ENCODE measurements around the gene FAM50B.

Gene FAM50B

GRCh38 chr6:3895312-3895653 is 46.1 kb downstream of the FAM50B start:
- H3K4me3 ChIP-seq (ENCODE audit: low read depth, low read length), result no peak overlapping the region
- TF ChIP-seq, protein P1, sequence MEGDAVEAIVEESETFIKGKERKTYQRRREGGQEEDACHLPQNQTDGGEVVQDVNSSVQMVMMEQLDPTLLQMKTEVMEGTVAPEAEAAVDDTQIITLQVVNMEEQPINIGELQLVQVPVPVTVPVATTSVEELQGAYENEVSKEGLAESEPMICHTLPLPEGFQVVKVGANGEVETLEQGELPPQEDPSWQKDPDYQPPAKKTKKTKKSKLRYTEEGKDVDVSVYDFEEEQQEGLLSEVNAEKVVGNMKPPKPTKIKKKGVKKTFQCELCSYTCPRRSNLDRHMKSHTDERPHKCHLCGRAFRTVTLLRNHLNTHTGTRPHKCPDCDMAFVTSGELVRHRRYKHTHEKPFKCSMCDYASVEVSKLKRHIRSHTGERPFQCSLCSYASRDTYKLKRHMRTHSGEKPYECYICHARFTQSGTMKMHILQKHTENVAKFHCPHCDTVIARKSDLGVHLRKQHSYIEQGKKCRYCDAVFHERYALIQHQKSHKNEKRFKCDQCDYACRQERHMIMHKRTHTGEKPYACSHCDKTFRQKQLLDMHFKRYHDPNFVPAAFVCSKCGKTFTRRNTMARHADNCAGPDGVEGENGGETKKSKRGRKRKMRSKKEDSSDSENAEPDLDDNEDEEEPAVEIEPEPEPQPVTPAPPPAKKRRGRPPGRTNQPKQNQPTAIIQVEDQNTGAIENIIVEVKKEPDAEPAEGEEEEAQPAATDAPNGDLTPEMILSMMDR (IDR thresholded peaks at IDR 0.05; ENCODE audit: low read depth, low read length), result no peak

GRCh38 chr6:3895805-3896204 is 46.6 kb downstream of the FAM50B start:
- TF ChIP-seq, protein P1 (IDR thresholded peaks at IDR 0.05; ENCODE audit: low read depth, low read length), result no peak
- H3K4me3 ChIP-seq (ENCODE audit: low read depth, low read length), result no peak overlapping the region

DNA sequence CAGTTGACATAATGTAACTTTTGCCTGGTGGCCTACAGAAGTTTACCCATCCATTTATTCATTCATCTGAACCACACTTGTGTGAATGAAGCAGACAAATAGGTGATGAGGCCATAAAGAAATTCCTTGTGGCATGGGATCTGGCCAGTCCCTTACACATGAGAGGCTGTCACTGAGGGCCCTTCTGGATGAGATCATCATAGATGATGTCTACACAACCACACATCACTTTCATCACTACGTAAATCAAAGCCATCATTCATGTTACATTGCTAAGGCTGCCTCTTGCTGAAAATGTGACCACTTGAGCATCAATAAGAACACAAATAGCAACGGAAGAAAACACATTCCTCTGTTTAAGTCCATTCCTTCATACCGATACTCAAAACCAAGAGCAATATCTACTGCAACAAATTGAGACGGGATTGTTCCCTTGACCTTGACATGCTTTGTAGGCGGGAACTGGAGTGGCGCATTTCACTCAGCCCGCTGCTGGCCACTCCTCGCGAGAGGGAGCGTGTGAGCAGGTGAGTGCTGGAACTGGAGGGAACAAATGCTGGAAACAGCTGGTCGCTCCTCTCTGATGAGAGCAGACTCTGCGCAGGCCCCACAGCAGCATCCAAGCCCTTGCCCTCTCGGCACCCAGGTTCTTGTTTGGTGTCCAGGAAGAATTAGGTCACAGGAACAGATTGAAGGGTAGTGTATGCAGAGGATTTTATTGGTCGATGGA is 49.3 kb downstream of the FAM50B start:
- H3K4me3 ChIP-seq (ENCODE audit: low read depth, low read length), result no peak overlapping the region
- TF ChIP-seq, protein P1 (IDR thresholded peaks at IDR 0.05; ENCODE audit: low read depth, low read length), result no peak

DNA sequence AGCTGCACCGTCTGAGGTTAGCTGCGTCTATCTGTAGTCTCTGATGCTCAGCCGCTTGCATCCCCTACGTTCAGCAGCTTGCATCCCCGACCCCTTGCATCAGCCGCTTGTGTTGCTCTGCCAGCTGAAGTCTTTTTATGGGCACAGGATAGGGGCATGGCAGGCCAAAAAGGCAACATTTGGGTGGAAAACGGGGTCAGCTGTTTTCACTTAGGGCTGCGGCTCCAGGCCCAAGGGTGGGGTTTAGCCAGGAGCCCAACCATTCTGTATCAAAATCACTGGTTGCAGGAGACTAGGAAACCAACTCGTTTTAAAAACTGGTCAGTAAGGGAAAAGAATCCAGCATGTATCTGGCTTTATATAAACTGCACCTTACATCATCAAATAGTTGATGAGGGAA is 49.9 kb downstream of the FAM50B start:
- H3K4me3 ChIP-seq (ENCODE audit: low read depth, low read length), result no peak overlapping the region
- TF ChIP-seq, protein P1 (IDR thresholded peaks at IDR 0.05; ENCODE audit: low read depth, low read length), result no peak

DNA sequence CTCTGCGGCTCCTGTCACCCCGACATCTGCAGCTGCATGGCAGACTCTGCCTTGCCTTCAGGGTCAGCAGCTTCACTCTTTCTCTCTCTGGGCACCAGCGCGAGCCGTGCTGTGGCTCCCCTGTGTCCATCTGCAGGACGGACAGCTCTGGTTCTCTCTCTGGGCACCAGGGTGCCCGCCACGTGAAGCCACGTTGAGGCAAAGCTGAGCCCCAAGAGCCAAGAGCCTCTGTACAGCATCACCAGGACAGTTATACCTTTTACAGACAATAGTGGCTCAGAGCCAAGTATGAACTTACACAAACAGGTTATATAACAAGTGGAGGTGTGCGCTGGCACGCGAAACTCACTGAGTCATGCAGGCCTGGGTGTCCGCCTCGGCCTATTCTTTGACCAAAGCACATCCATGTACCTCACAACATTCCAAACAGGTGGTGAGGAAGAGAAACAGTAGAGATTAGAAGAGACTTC is 50.8 kb downstream of the FAM50B start:
- no peak overlapping the region for H3K4me3 ChIP-seq (ENCODE audit: low read depth, low read length)
- TF ChIP-seq, protein P1 (IDR thresholded peaks at IDR 0.05; ENCODE audit: low read depth, low read length), result no peak
